Tibial nerve (tissue), 3 donors: ENCODE data around the gene CAV3.

Experiments used
- EP300 ChIP-seq, 2 donors: sonication (generic); formaldehyde crosslinking; IDR thresholded peaks; one replicate each; pipeline ENCODE4 v1.6.1; 2017; ENCODE audit warnings: antibody characterized with exemption in 2 of 2, mild to moderate bottlenecking in 1 of 2
- POLR2A ChIP-seq, 2 donors: fragments of 450-650 bp; IDR thresholded peaks; one replicate each; pipeline ENCODE4 v1.6.1; 2017; ENCODE audit warnings: antibody characterized with exemption in 2 of 2, mild to moderate bottlenecking in 2 of 2, moderate library complexity in 2 of 2

DNA sequence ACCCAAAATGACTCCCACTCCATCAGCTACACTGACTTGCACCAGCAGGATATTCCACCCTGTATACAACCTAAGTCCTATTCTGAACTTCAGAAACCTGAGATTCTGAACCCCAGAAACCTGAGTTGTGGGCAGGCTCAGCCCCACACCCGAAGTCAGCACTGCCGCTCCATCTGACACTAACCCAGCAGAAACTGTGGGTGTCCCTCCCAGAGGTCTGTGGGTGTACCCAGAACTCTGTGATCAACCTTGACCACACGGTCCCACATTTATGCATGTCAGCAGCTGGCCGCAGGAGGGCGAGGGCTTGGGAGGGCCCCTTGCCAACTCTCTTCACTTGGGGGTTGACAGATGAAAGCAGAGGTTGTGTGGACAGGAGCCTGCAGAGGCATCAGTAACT lies 26.5 kb downstream of the CAV3 start:
- no peak for TF ChIP-seq POLR2A (IDR thresholded peaks at IDR 0.05)
- TF ChIP-seq EP300 (IDR thresholded peaks at IDR 0.05), result no peak
